ENCODE results near the gene ZNF426. TPM values are rescaled to one million over a fixed set of nuclear protein-coding genes. Genes with fewer than 3 reads are reported as not detected.
A peak's percentile ranks its signal among the peaks of the same experiment; 100 is the strongest.

ZNF426 gene
- total and polyA plus RNA-seq, 2 donors (not counting 1 experiment from before 2014, with no cell fraction given): 2.7 to 22.3 TPM

DNA sequence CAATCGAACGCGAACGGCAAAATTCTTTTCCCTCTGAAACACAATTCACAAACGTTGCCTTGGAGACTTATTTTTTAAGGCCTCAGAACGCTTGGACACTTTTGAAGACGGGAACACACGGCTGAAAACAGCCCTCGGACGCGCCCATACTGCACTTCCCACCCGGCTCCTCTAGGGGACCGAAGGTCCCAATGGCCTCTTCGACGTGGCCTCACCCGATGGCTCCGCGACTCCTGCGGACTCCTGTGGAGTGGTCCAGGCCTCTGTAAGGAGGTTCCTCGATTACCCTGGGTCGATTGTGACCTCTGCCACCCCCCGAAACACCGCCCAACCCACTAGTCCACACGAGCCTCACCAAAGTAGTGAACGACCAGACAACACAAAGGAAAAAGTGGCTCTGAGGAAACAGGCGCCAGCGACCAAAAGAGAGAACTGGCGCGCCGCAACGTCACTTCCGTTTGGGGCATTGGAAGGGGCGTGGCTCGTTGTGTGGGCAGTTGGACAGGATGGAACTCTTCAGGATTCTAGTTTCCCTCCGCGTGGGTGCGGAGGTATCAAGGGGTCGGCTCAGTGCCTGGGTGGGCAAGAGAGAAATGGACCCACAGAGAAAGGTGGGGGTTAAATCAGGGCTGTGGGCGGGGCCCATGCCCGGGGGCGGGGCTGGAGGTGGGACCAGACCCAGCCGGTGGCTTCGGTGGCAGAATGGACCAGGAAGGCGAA lies 40.1 kb downstream of the ZNF426 start, which contains the start of gene ZNF560:
TSS of gene ZNF560 (minus strand) at position 434 of the 720 bp plus-strand sequence. CDS start 23,303 bp downstream, outside the sequence.
- H2AFZ ChIP-seq (ENCODE audit: insufficient read depth, low read depth, low read length, poor library complexity, severe bottlenecking): peak within 1 kb of the TSS; percentile 68
- peak; percentile 13 for DNase-seq
- H3K4me1 Mint-ChIP-seq: peaks cover 4% of the 10 kb centered on the region
- H3K79me2 ChIP-seq (ENCODE audit: control insufficient read depth, insufficient read depth, low read length): no peaks in the 10 kb centered on the region
- intact Hi-C loops (cut with micrococcal nuclease): no loop called here
- H3K36me3 ChIP-seq (replicated peaks in 1 of 2; ENCODE audit: control extremely low read depth in 1 of 2, control insufficient read depth in 1 of 2, extremely low read depth in 1 of 2, insufficient read depth in 2 of 2, low read length in 1 of 2): no peaks in the 10 kb centered on the region
- TF ChIP-seq, protein P1, sequence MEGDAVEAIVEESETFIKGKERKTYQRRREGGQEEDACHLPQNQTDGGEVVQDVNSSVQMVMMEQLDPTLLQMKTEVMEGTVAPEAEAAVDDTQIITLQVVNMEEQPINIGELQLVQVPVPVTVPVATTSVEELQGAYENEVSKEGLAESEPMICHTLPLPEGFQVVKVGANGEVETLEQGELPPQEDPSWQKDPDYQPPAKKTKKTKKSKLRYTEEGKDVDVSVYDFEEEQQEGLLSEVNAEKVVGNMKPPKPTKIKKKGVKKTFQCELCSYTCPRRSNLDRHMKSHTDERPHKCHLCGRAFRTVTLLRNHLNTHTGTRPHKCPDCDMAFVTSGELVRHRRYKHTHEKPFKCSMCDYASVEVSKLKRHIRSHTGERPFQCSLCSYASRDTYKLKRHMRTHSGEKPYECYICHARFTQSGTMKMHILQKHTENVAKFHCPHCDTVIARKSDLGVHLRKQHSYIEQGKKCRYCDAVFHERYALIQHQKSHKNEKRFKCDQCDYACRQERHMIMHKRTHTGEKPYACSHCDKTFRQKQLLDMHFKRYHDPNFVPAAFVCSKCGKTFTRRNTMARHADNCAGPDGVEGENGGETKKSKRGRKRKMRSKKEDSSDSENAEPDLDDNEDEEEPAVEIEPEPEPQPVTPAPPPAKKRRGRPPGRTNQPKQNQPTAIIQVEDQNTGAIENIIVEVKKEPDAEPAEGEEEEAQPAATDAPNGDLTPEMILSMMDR (IDR thresholded peaks at IDR 0.05): no peak
- no peak for TF ChIP-seq EZH2 (IDR thresholded peaks at IDR 0.05; ENCODE audit: borderline replicate concordance, insufficient read depth, low read depth, low read length, poor library complexity, severe bottlenecking)
- peaks cover 0 to 8% of the 10 kb centered on the region in 2 donors for H3K4me1 ChIP-seq (ENCODE audit: control insufficient read depth in 2 of 2, insufficient read depth in 2 of 2, low read length in 2 of 2)
- no peak for ATAC-seq (ENCODE audit: low read depth)
- 15% methylated on average over 41 of the region's 44 CpGs for WGBS (ENCODE audit: insufficient coverage)
- no peaks in the 10 kb centered on the region for H3K9me3 Mint-ChIP-seq (ENCODE audit: insufficient read depth)
- no peak within 1 kb of the TSS for H3K27ac ChIP-seq (ENCODE audit: low read length in 2 of 2)
- no peak within 1 kb of the TSS for H3K4me3 Mint-ChIP-seq
- H3K27me3 ChIP-seq (replicated peaks in 1 of 4; ENCODE audit: control extremely low read depth in 1 of 4, control insufficient read depth in 3 of 4, insufficient read depth in 4 of 4, low read length in 3 of 4): peaks cover 0 to 6% (median 0%) of the 10 kb centered on the region in 4 experiments
- CTCF ChIA-PET: no interaction called here
- H3K27ac Mint-ChIP-seq: no peak within 1 kb of the TSS
- POLR2A ChIA-PET: no interaction called here
- peak within 1 kb of the TSS; percentile 24 for H3K4me2 ChIP-seq (replicated peaks; ENCODE audit: low read depth, low read length, poor library complexity, severe bottlenecking)
- no peaks in the 10 kb centered on the region for H3K27me3 Mint-ChIP-seq
- no peak within 1 kb of the TSS for H3K9ac ChIP-seq (ENCODE audit: low read length)
- H3K4me3 ChIP-seq (ENCODE audit: control extremely low read depth in 1 of 5, extremely low read depth in 1 of 5, insufficient read depth in 1 of 5, low read depth in 2 of 5, low read length in 4 of 5): peak within 1 kb of the TSS in 1 of 5 experiments; percentile 47
- peaks cover 1 to 78% (median 38%) of the 10 kb centered on the region in 3 donors for H3K9me3 ChIP-seq (ENCODE audit: control extremely low read depth in 1 of 3, control insufficient read depth in 2 of 3, insufficient read depth in 1 of 3, low read length in 2 of 3)
- H4K20me1 ChIP-seq (ENCODE audit: control insufficient read depth, insufficient read depth, low read length, poor library complexity, severe bottlenecking): no peaks in the 10 kb centered on the region

DNA sequence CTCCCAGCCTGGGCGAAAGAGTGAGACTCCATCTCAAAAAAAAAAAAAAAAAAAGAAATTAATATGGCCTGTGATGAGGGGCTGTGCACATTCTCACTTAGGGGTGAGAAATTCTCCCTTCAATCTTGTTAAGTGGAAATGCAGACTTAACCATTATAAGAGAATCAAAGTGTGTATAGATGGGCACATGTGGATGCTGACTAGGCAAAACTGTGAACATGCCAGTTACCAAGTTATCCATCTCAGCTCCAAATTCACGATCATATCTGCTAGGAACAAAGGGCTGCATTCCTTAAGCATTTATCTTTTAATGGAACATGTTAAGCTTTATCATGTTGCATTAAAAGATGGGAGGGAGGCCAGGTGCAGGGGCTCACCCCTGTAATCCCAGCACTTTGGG lies 44.3 kb downstream of the ZNF426 start:
- WGBS (ENCODE audit: insufficient coverage): no CpG with 5 or more reads among the region's 2 CpGs
- Mint-ChIP-seq H3K27me3 (no peaks in the 10 kb centered on the region), H3K4me3 (no peak overlapping the region), H3K9me3 (ENCODE audit: insufficient read depth) (peaks cover 2% of the 10 kb centered on the region), H3K27ac (no peak overlapping the region), H3K4me1 (peaks cover 4% of the 10 kb centered on the region)
- TF ChIP-seq EZH2 (IDR thresholded peaks at IDR 0.05; ENCODE audit: borderline replicate concordance, insufficient read depth, low read depth, low read length, poor library complexity, severe bottlenecking): no peak
- TF ChIP-seq, protein P1 (IDR thresholded peaks at IDR 0.05): no peak
- Histone ChIP-seq H3K27ac (ENCODE audit: low read length in 2 of 2) (no peak overlapping the region), H3K4me3 (ENCODE audit: control extremely low read depth in 1 of 5, extremely low read depth in 1 of 5, insufficient read depth in 1 of 5, low read depth in 2 of 5, low read length in 4 of 5) (no peak overlapping the region), H3K4me2 (replicated peaks; ENCODE audit: low read depth, low read length, poor library complexity, severe bottlenecking) (no peak overlapping the region), H3K79me2 (ENCODE audit: control insufficient read depth, insufficient read depth, low read length) (no peaks in the 10 kb centered on the region), H4K20me1 (ENCODE audit: control insufficient read depth, insufficient read depth, low read length, poor library complexity, severe bottlenecking) (no peaks in the 10 kb centered on the region), H3K4me1 (ENCODE audit: control insufficient read depth in 2 of 2, insufficient read depth in 2 of 2, low read length in 2 of 2) (peaks cover 0 to 8% of the 10 kb centered on the region in 2 donors), H3K9ac (ENCODE audit: low read length) (no peak overlapping the region), H3K27me3 (replicated peaks in 1 of 4; ENCODE audit: control extremely low read depth in 1 of 4, control insufficient read depth in 3 of 4, insufficient read depth in 4 of 4, low read length in 3 of 4) (peaks cover 0 to 9% (median 0%) of the 10 kb centered on the region in 4 experiments), H3K36me3 (replicated peaks in 1 of 2; ENCODE audit: control extremely low read depth in 1 of 2, control insufficient read depth in 1 of 2, extremely low read depth in 1 of 2, insufficient read depth in 2 of 2, low read length in 1 of 2) (no peaks in the 10 kb centered on the region), H2AFZ (ENCODE audit: insufficient read depth, low read depth, low read length, poor library complexity, severe bottlenecking) (no peak overlapping the region), H3K9me3 (ENCODE audit: control extremely low read depth in 1 of 3, control insufficient read depth in 2 of 3, insufficient read depth in 1 of 3, low read length in 2 of 3) (peaks cover 2 to 59% (median 17%) of the 10 kb centered on the region in 3 donors)
- intact Hi-C loops (cut with micrococcal nuclease): no loop called here
- no peak for DNase-seq
- CTCF ChIA-PET: no interaction called here
- ATAC-seq (ENCODE audit: low read depth): no peak
- POLR2A ChIA-PET: no interaction called here
